Endothelial cell of umbilical vein (primary cell): ENCODE data around the gene TACR1. TPM values are rescaled to one million over a fixed set of nuclear protein-coding genes. Genes with fewer than 3 reads are reported as not detected.

Source experiments
- BruUV-seq: library from RNA; stranded (reverse); fragments of 400-500 nt; replicated peaks from 2 replicates; lab custom pipeline; 2021; lab: Mats Ljungman, UMichigan
- CTCF ChIA-PET: fragments of 300-600, 350-600 bp; sonication (Branson Sonifier 250); formaldehyde crosslinking; loops from one replicate; lab custom pipeline; 2021; ENCODE audit warnings: antibody characterized with exemption, inconsistent platforms; lab: Charles Lee
- POLR2A ChIA-PET: fragments of 300-600, 350-600 bp; sonication (Branson Sonifier 250); formaldehyde crosslinking; loops from one replicate; lab custom pipeline; 2021; ENCODE audit warnings: antibody characterized with exemption, inconsistent platforms; lab: Charles Lee
- DNase-seq: peaks from one replicate; pipeline ENCODE4 v3.0.0-alpha.2; 2011; ENCODE audit warnings: low read depth, low spot score
- FAIRE-seq: peaks from 2 replicates; lab custom pipeline; 2011; peaks lifted over from hg19 to GRCh38; lab: Jason Lieb, UNC
- H2AFZ ChIP-seq: 2 replicates; pipeline ENCODE4 v1.6.0; 2012; ENCODE audit warnings: low read depth, low read length, control low read depth, inconsistent platforms
- H3K27ac ChIP-seq: 2 replicates; pipeline ENCODE4 v1.5.1; 2011; ENCODE audit warnings: low read depth, mild to moderate bottlenecking, control low read depth, low read length, moderate library complexity; ENCODE audit not compliant: insufficient read depth
- H3K27me3 ChIP-seq, 2 experiments: 2 replicates each; pipeline versions ENCODE4 v1.6.0 to v1.6.1; 2011; ENCODE audit warnings: low read length in 2 of 2, mixed read lengths in 1 of 2; ENCODE audit not compliant: control insufficient read depth in 2 of 2, insufficient read depth in 2 of 2
- H3K36me3 ChIP-seq, 2 experiments: 2 replicates in 1 of 2; 3 replicates in 1 of 2; pipeline ENCODE4 v1.5.1; 2011; ENCODE audit warnings: low read length in 2 of 2, mild to moderate bottlenecking in 1 of 2, moderate library complexity in 1 of 2; ENCODE audit not compliant: control insufficient read depth in 2 of 2, insufficient read depth in 2 of 2; ENCODE audit errors: extremely low read depth in 1 of 2
- H3K4me1 ChIP-seq: 3 replicates; pipeline ENCODE4 v1.5.1; 2011; ENCODE audit warnings: mild to moderate bottlenecking, low read length; ENCODE audit not compliant: control insufficient read depth, insufficient read depth; ENCODE audit errors: extremely low read depth
- H3K4me2 ChIP-seq: 2 replicates; pipeline ENCODE4 v1.6.1; 2011; ENCODE audit warnings: low read length, control low read depth, mixed read lengths; ENCODE audit not compliant: insufficient read depth
- H3K4me3 ChIP-seq, 3 experiments: fragments of 200-600 bp in 1 of 3; sonication (generic), shearing (Covaris generic) in 1 of 3; replicated peaks in 1 of 3; 2 replicates each; pipeline ENCODE4 v1.5.1; 2011 to 2016; ENCODE audit warnings: control low read depth in 3 of 3, low read length in 3 of 3, mild to moderate bottlenecking in 2 of 3, inconsistent platforms in 1 of 3, low read depth in 1 of 3, moderate library complexity in 1 of 3; ENCODE audit not compliant: insufficient read depth in 1 of 3
- H3K79me2 ChIP-seq: 2 replicates; pipeline ENCODE4 v1.6.0; 2012; ENCODE audit warnings: low read length, inconsistent platforms; ENCODE audit not compliant: control insufficient read depth, insufficient read depth
- H3K9ac ChIP-seq: replicated peaks from 2 replicates; pipeline ENCODE3; 2011; ENCODE audit warnings: low read length, control low read depth; ENCODE audit not compliant: insufficient read depth; ENCODE audit errors: extremely low read depth
- H3K9me1 ChIP-seq: replicated peaks from 3 replicates; pipeline ENCODE4 v1.6.0; 2011; ENCODE audit warnings: mild to moderate bottlenecking, low read length; ENCODE audit not compliant: control insufficient read depth, insufficient read depth; ENCODE audit errors: extremely low read depth
- H3K9me3 ChIP-seq: replicated peaks from 2 replicates; pipeline ENCODE4 v1.5.1; 2012; ENCODE audit warnings: low read length, inconsistent platforms; ENCODE audit not compliant: control insufficient read depth, insufficient read depth
- H4K20me1 ChIP-seq: replicated peaks from 2 replicates; pipeline ENCODE3; 2011; ENCODE audit warnings: mild to moderate bottlenecking, low read length; ENCODE audit not compliant: control insufficient read depth, insufficient read depth; ENCODE audit errors: extremely low read depth
- EZH2 ChIP-seq: IDR thresholded peaks from 2 replicates; pipeline ENCODE4 v1.6.1; 2012; ENCODE audit warnings: borderline replicate concordance, low read depth, mild to moderate bottlenecking, moderate library complexity, low read length, inconsistent platforms; ENCODE audit not compliant: severe bottlenecking
- FOS ChIP-seq: IDR thresholded peaks from 2 replicates; pipeline ENCODE4 v1.6.1; 2011; ENCODE audit warnings: mild to moderate bottlenecking, low read length, moderate library complexity, borderline replicate concordance; ENCODE audit not compliant: insufficient read depth
- GATA2 ChIP-seq: IDR thresholded peaks from 2 replicates; pipeline ENCODE4 v1.7.0; 2011; ENCODE audit warnings: low read depth, mild to moderate bottlenecking, moderate library complexity, mixed read lengths, low read length; ENCODE audit not compliant: insufficient read length, insufficient read depth
- JUN ChIP-seq: IDR thresholded peaks from 2 replicates; pipeline ENCODE4 v1.6.1; 2011; ENCODE audit warnings: borderline replicate concordance, low read depth; ENCODE audit not compliant: insufficient read length, insufficient read depth
- dilution Hi-C: fragments of 300-500 bp; cut with MboI; formaldehyde crosslinking; loops from one replicate; pipeline ENCODE4 v1.15.0; 2019; ENCODE audit warnings: low sequenced_read_pairs; ENCODE audit not compliant: extremely low pct_ligation_motif_present
- intact Hi-C: fragments of 100-400 bp; cut with micrococcal nuclease; formaldehyde crosslinking; loops from one replicate; pipeline ENCODE4 v1.10.0; 2022
- polyA plus RNA-seq, 4 experiments: library from polyadenylated mRNA; depleted of rRNA in 3 of 4; stranded (reverse) in 3 of 4; unstranded in 1 of 4; fragments of >200 nt; gene quantifications; 2 replicates each; pipeline versions ENCODE4 v1.2.1 to v1.2.3, GENCODE V29; 2011 to 2012; ENCODE audit warnings: missing spikeins in 1 of 4
- total RNA-seq: library from RNA; stranded (reverse); gene quantifications from 2 replicates; pipeline ENCODE4 v1.2.3, GENCODE V29; 2021
- TF ChIP-seq, protein P1 (sequence below): IDR thresholded peaks from 2 replicates; pipeline ENCODE4 v1.6.1; 2011; ENCODE audit not compliant: insufficient read depth, insufficient read length
- TF ChIP-seq, protein P2 (sequence below), 2 donors: IDR thresholded peaks; 1 replicate in 1 of 2; 2 replicates in 1 of 2; pipeline ENCODE4 v1.5.1; 2011; ENCODE audit warnings: low read length in 2 of 2, mild to moderate bottlenecking in 2 of 2, moderate library complexity in 2 of 2, control low read depth in 1 of 2, inconsistent platforms in 1 of 2, low read depth in 1 of 2; ENCODE audit not compliant: insufficient read depth in 1 of 2; ENCODE audit errors: extremely low read depth in 1 of 2

TACR1 gene
- total and polyA plus RNA-seq, 2 donors (not counting 3 experiments of a cell fraction or from before 2014, with no cell fraction given): not detected

DNA sequence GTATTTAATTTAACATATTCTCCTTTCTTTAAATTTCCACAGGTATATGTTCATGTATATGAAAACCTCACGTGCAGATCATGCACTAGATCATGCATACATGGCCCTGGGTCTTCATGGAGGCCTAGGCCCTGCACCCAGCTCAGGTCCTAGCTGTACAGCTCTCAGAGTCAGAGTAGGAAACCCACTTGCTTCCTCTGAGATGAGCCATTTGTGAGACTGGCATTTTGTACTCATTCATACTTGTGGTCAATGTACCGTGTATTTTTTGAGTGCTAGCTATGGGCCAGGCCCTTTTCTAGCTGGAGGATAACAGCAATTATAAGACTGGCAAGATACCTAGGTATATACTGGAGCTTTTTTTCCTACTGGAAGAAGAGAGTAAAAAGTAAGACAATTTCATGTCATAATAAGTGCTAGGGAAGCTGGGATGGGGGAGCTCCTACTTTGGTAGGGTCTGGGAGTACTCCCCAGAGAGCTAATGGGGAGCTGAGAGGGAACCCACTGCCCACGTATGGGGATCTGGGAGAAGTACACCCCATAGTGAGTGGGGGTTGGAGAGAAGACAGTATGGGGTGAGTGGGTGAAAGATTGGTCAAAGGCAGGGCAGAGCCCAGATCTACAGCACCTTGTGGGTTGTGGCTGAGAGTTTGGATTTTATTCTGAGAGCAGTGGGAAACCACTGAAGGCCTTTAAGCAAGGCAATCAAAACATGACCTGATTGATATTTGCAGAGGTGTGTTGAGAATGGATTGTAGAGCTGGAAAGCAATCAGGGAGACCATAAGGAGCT lies 168.9 kb downstream of the TACR1 start:
- no peak overlapping the region for H3K27ac ChIP-seq
- H3K4me1 ChIP-seq: no peaks in the 10 kb centered on the region
- no peaks in the 10 kb centered on the region for H3K9me3 ChIP-seq
- intact Hi-C loops (no loop called here), dilution Hi-C loops (no loop called here)
- CTCF ChIA-PET: no interaction called here
- FAIRE-seq (no peak), DNase-seq (no peak)
- H3K36me3 ChIP-seq: no peaks in the 10 kb centered on the region
- no peak for TF ChIP-seq GATA2
- TF ChIP-seq, protein P1, sequence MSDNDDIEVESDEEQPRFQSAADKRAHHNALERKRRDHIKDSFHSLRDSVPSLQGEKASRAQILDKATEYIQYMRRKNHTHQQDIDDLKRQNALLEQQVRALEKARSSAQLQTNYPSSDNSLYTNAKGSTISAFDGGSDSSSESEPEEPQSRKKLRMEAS: no peak
- TF ChIP-seq, protein P2, sequence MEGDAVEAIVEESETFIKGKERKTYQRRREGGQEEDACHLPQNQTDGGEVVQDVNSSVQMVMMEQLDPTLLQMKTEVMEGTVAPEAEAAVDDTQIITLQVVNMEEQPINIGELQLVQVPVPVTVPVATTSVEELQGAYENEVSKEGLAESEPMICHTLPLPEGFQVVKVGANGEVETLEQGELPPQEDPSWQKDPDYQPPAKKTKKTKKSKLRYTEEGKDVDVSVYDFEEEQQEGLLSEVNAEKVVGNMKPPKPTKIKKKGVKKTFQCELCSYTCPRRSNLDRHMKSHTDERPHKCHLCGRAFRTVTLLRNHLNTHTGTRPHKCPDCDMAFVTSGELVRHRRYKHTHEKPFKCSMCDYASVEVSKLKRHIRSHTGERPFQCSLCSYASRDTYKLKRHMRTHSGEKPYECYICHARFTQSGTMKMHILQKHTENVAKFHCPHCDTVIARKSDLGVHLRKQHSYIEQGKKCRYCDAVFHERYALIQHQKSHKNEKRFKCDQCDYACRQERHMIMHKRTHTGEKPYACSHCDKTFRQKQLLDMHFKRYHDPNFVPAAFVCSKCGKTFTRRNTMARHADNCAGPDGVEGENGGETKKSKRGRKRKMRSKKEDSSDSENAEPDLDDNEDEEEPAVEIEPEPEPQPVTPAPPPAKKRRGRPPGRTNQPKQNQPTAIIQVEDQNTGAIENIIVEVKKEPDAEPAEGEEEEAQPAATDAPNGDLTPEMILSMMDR (IDR thresholded peaks at IDR 0.05; ENCODE audit: extremely low read depth in 1 of 2, insufficient read depth in 1 of 2, low read depth in 1 of 2, low read length in 2 of 2): no peak
- TF ChIP-seq FOS: no peak
- no peak for TF ChIP-seq EZH2
- no peak for TF ChIP-seq JUN
- H3K9me1 ChIP-seq: no peaks in the 10 kb centered on the region
- no peaks in the 10 kb centered on the region for H3K79me2 ChIP-seq
- H3K4me2 ChIP-seq: no peak overlapping the region
- no peak overlapping the region for H2AFZ ChIP-seq
- no peaks in the 10 kb centered on the region for H3K27me3 ChIP-seq
- H3K4me3 ChIP-seq: no peak overlapping the region
- POLR2A ChIA-PET: no interaction called here
- H4K20me1 ChIP-seq: no peaks in the 10 kb centered on the region
- H3K9ac ChIP-seq: no peak overlapping the region
- no TSS peak for BruUV-seq
